GM19193 (cell line): Measurements from ENCODE around the gene GRAMD1B.

Experiments
- POLR2A ChIP-seq: IDR thresholded peaks from 4 replicates; pipeline ENCODE4 v1.6.1; 2011; ENCODE audit not compliant: insufficient read depth, insufficient read length; ENCODE audit errors: extremely low read depth

The GRAMD1B gene

DNA sequence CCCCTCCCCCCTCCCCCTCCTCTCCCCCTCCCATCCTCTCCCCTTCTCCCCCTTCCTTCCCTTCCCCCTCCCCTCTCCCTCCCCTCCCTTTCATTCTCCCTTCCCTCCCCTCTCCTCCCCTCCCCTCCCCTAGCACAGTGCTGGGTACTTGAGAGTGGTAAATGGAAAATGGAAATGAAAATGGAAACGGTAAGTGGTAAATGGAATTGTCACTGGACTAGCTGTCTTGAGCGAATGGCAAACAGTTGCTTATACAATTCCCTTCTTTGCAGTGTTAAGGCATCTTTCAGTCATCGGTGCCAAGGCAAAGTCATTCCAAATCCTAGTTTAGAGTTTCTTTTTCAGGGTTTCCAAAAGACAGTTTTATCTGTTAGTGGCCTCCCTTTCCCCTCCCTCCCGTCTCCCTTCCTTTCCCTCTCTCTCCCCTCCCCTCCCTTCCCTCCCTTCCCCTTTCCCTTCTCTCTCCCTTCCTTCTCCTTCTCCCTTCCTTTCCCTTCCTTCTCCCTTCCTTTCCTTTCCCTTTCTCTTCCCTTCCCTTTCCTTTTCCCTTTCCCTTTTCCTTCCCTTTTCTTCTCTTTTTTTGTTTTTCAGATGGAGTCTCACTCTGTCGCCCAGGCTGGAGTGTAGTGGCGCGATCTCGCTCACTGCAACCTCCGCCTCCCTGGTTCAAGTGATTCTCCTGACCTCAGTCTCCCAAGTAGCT lies 47.3 kb downstream of the GRAMD1B start:
- TF ChIP-seq POLR2A = no peak

GRCh38 chr11:123478352-123478987 lies 48.4 kb downstream of the GRAMD1B start:
- TF ChIP-seq POLR2A = no peak

DNA sequence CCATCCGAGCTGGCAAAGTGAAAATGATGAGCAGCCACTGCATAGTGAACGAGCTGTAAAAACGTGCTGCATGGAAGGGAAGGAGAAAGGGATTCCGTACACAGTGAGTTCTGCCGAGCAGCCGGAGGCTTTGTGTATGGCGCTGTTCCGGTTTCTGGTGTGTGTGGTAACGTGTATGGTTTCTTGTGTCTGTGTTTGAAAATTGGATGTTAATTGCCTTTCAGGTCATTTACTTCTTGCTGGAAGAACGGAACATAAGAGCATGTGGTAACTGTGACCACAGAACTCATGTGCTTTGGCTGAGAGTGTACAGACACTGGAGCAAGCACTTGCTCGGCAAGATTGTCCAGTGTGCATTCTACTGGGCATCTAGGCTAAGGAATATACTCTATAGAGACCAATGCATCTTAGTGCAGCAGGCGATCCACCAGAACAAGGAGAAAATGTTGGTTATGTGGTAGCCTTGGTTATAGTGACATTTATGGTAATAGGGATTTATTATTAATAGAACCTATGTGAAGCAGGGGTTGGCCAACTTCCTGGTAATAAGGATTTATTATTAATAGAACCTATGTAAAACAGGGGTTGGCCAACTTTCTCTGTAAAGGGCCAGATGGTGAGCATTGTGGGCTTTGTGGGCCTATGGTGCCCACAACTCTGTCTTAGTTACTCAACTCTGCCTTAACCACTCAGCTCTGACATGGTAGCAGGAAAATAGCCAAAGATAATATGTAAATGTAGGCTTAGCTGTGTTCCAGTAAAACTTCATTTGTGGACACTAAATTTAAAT lies 49.2 kb downstream of the GRAMD1B start:
- TF ChIP-seq POLR2A = no peak

DNA sequence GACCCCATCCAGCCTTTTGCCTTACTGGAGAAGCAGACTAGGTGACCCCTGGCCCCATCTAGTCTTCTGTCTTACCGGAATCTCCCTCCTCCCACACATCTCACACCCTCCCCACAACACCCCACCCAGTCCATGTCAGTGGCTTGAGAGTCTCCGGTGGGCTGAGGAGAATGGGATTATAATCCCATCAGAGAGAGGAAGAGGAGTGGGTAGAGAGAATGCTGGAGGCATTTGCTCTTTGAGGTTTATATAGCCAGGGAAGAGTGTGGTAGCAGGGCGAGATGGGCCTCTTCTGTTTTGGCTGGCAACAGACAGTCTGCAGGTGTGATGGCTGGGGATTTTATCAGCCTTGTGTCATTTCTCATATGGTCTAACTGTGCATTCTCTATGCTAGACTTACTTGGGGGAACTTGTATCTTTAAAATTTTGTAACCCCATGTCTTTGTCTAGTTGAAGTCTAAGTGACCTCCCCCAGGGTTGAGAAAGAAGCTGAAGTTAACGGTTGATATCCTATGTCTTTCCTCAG lies 50.3 kb downstream of the GRAMD1B start:
- TF ChIP-seq POLR2A = no peak

DNA sequence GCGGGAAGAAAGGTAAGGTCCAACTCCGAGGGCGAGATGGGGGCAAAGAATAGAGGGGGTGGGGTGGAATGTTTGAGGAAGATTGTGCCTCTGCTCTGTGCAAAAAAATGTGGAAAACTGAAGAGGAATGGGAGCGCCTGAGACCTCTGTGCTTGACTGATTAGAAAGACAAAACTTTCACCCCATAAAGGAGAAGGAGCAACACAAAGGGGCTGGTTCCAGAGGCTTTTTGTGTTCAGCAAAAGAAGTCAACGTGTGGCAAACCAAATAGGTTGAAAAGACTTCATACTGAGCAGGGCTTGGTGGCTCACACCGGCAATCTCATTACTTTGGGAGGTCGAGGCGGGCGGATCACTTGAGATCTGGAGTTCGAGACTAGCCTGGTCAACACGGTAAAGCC lies 50.8 kb downstream of the GRAMD1B start:
- no peak for TF ChIP-seq POLR2A

- TF ChIP-seq POLR2A = no peak
These were observed 51.6 kb downstream of the GRAMD1B start for GRCh38 chr11:123481640-123482039.

- no peak for TF ChIP-seq POLR2A
These were observed 52.1 kb downstream of the GRAMD1B start for GRCh38 chr11:123482218-123482617.

- no peak for TF ChIP-seq POLR2A
These were observed 53.0 kb downstream of the GRAMD1B start for GRCh38 chr11:123483058-123483457.

DNA sequence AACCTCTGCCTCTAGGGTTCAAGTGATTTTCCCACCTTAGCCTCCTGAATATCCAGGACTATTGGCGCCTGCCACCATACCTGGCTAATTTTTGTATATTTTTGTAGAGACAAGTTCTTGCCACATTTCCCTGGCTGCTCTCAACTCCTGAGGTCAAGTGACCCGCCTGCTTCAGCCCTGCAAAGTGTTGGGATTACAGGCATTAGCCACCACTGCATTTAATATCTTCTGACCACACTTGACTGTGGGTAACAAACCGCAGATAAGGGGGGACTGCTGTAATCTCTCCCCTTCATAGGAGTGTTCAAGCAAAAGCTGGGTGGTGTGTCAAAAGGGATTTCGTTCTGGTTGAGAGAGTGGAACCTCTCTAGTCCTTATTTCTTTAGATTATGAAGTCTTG lies 53.4 kb downstream of the GRAMD1B start:
- TF ChIP-seq POLR2A = no peak

GRCh38 chr11:123484448-123484847 lies 54.4 kb downstream of the GRAMD1B start:
- TF ChIP-seq POLR2A = no peak

- TF ChIP-seq POLR2A = no peak
These were observed 57.2 kb downstream of the GRAMD1B start for GRCh38 chr11:123487157-123487744.

DNA sequence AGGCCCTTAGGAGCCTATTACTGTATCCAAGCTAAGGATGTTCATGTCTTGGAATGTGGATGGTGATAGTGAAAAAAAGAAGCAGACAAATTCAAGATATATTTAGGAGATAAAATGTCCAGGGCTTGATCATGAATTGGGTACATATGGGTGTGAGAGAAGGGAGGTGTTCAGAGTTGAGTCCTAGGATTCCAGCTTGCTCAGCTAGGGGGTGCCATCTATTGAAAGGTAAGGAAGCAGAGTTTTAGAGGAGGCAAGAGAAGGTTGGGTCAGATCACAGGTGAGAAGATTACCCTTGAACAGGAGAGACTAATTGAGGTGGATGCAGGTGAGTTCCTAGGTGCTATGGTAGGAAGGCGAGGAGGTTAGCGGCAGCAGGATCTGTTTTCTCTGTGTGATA lies 60.5 kb downstream of the GRAMD1B start:
- TF ChIP-seq POLR2A = no peak

- TF ChIP-seq POLR2A = no peak
These were observed 61.2 kb downstream of the GRAMD1B start for GRCh38 chr11:123491241-123491640.

- no peak for TF ChIP-seq POLR2A
These were observed 63.4 kb downstream of the GRAMD1B start for GRCh38 chr11:123493349-123494063.
